Keratinocyte (primary cell): Measurements from ENCODE around the gene PDZD11. TPM values are rescaled to one million over a fixed set of nuclear protein-coding genes. Genes with fewer than 3 reads are reported as not detected.

Experiments used
- DNase-seq: peaks from one replicate; pipeline ENCODE4 v3.0.0-alpha.2; 2011; ENCODE audit warnings: low read depth, missing footprints, low spot score
- FAIRE-seq: peaks from 2 replicates; lab custom pipeline; 2011; peaks lifted over from hg19 to GRCh38; lab: Jason Lieb, UNC
- H2AFZ ChIP-seq: 2 replicates; pipeline ENCODE4 v1.6.0; 2012; ENCODE audit warnings: low read length, control low read depth, inconsistent platforms; ENCODE audit not compliant: control insufficient read depth
- H3K27ac ChIP-seq: 2 replicates; pipeline ENCODE4 v1.5.1; 2011; ENCODE audit warnings: low read length; ENCODE audit not compliant: control insufficient read depth, insufficient read depth
- H3K27me3 ChIP-seq: 3 replicates; pipeline ENCODE4 v1.6.0; 2011; ENCODE audit warnings: low read length; ENCODE audit not compliant: control insufficient read depth, insufficient read depth; ENCODE audit errors: extremely low read depth
- H3K36me3 ChIP-seq, 2 experiments: 2 replicates in 1 of 2; 3 replicates in 1 of 2; pipeline ENCODE4 v1.5.1; 2011; ENCODE audit warnings: low read length in 2 of 2, mild to moderate bottlenecking in 1 of 2; ENCODE audit not compliant: control insufficient read depth in 2 of 2, insufficient read depth in 2 of 2; ENCODE audit errors: extremely low read depth in 1 of 2
- H3K4me1 ChIP-seq: 3 replicates; pipeline ENCODE4 v1.5.1; 2011; ENCODE audit warnings: low read length; ENCODE audit not compliant: control insufficient read depth, insufficient read depth; ENCODE audit errors: extremely low read depth
- H3K4me2 ChIP-seq: 3 replicates; pipeline ENCODE4 v1.6.0; 2011; ENCODE audit warnings: low read depth, low read length; ENCODE audit not compliant: control insufficient read depth, insufficient read depth; ENCODE audit errors: extremely low read depth
- H3K4me3 ChIP-seq, 3 experiments: fragments of 200-600 bp in 1 of 3; sonication (generic) in 1 of 3; 2 replicates in 2 of 3; 3 replicates in 1 of 3; pipeline ENCODE4 v1.5.1; 2011 to 2016; ENCODE audit warnings: low read length in 3 of 3, mild to moderate bottlenecking in 3 of 3, control low read depth in 2 of 3, inconsistent platforms in 1 of 3, low read depth in 1 of 3, mixed read lengths in 1 of 3, mixed run types in 1 of 3, moderate library complexity in 1 of 3; ENCODE audit not compliant: control insufficient read depth in 2 of 3, insufficient read depth in 2 of 3; ENCODE audit errors: extremely low read depth in 1 of 3
- H3K79me2 ChIP-seq: 2 replicates; pipeline ENCODE4 v1.6.0; 2012; ENCODE audit warnings: low read length; ENCODE audit not compliant: control insufficient read depth, insufficient read depth
- H3K9ac ChIP-seq: 3 replicates; pipeline ENCODE4 v1.6.0; 2011; ENCODE audit warnings: low read length; ENCODE audit not compliant: control insufficient read depth, insufficient read depth; ENCODE audit errors: extremely low read depth
- H3K9me1 ChIP-seq: 3 replicates; pipeline ENCODE4 v1.6.0; 2011; ENCODE audit warnings: low read length; ENCODE audit not compliant: control insufficient read depth, insufficient read depth; ENCODE audit errors: extremely low read depth
- H3K9me3 ChIP-seq: 2 replicates; pipeline ENCODE4 v1.5.1; 2012; ENCODE audit warnings: low read depth, low read length; ENCODE audit not compliant: control insufficient read depth
- H4K20me1 ChIP-seq: 3 replicates; pipeline ENCODE4 v1.6.0; 2011; ENCODE audit warnings: low read length; ENCODE audit not compliant: control insufficient read depth, insufficient read depth; ENCODE audit errors: extremely low read depth
- EZH2 ChIP-seq: IDR thresholded peaks from one replicate; pipeline ENCODE4 v1.6.1; 2012; ENCODE audit warnings: inconsistent platforms, mild to moderate bottlenecking, low read length, moderate library complexity
- dilution Hi-C: fragments of 300-500 bp; cut with MboI; formaldehyde crosslinking; loops from one replicate; pipeline ENCODE4 v1.7.0; 2020; ENCODE audit warnings: low sequenced_read_pairs; ENCODE audit not compliant: extremely low pct_ligation_motif_present
- polyA plus RNA-seq, 5 experiments: library from polyadenylated mRNA; depleted of rRNA in 3 of 5; stranded (reverse) in 3 of 5; stranded (forward) in 1 of 5; unstranded in 1 of 5; fragments of >200 nt; gene quantifications; 1 replicate in 1 of 5; 2 replicates in 3 of 5; 3 replicates in 1 of 5; pipeline versions ENCODE4 v1.2.1 to v1.2.3, GENCODE V29; 2011 to 2012; ENCODE audit warnings: missing spikeins in 2 of 5, low read depth in 1 of 5, low replicate concordance in 1 of 5
- TF ChIP-seq, protein P1 (sequence below), 3 experiments: IDR thresholded peaks in 1 of 3; conservative IDR thresholded peaks in 1 of 3; optimal IDR thresholded peaks in 1 of 3; 2 replicates in 2 of 3; 3 replicates in 1 of 3; pipeline versions ENCODE3 to v1.5.1; 2011; ENCODE audit warnings: low read length in 3 of 3, mild to moderate bottlenecking in 3 of 3, moderate library complexity in 2 of 3, control low read depth in 1 of 3, inconsistent platforms in 1 of 3; ENCODE audit not compliant: insufficient read depth in 2 of 3; ENCODE audit errors: extremely low read depth in 1 of 3

The PDZD11 gene
- polyA plus RNA-seq, 1 donor (not counting 4 experiments of a cell fraction or from before 2014, with no cell fraction given): 102 TPM

DNA sequence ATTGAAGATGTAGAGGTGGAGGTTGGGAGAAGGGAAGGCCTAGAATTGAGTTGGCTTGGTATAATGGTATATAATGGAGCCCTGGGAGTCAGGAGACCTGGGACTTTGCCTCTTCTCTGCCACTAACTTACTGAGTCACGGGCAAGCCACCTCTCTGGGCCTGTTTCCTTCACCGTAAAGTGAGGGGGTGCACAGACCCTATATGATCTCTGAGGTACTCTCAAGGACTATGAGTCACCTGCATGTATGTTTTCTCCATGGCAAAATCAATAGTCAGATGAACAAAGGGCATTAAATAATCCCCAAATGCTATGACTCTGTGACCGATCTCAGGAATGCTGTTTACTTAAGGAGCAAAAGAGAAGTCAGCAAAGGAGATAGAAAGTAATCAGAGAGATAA lies 34.8 kb downstream of the PDZD11 start:
- no peak for DNase-seq

DNA sequence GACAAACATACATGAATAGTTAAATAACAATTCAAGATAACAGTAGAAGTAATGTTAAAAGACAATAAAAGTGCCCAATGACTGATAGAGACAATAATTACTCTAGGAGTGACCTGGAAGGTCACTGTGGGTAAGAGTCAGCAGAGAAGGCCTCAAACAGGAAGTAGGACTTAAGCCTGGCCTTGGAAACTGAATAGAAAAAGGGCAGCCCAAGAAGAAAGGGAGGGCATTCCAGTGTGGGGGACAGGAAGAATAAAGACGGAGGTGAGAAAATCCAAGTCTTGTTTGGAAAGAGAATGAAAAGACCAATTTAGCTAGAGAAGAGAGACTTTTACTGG lies 35.7 kb downstream of the PDZD11 start:
- Histone ChIP-seq H4K20me1 (no peaks in the 10 kb centered on the region), H3K4me1 (peaks cover 18% of the 10 kb centered on the region), H3K9me1 (no peaks in the 10 kb centered on the region), H3K9me3 (no peaks in the 10 kb centered on the region), H3K36me3 (no peaks in the 10 kb centered on the region), H3K27ac (peak overlapping the region; percentile 86), H3K27me3 (no peaks in the 10 kb centered on the region), H3K4me3 (no peak overlapping the region), H2AFZ (peak overlapping the region; percentile 24), H3K4me2 (peak overlapping the region; percentile 62), H3K79me2 (no peaks in the 10 kb centered on the region), H3K9ac (no peak overlapping the region)
- TF ChIP-seq, protein P1, sequence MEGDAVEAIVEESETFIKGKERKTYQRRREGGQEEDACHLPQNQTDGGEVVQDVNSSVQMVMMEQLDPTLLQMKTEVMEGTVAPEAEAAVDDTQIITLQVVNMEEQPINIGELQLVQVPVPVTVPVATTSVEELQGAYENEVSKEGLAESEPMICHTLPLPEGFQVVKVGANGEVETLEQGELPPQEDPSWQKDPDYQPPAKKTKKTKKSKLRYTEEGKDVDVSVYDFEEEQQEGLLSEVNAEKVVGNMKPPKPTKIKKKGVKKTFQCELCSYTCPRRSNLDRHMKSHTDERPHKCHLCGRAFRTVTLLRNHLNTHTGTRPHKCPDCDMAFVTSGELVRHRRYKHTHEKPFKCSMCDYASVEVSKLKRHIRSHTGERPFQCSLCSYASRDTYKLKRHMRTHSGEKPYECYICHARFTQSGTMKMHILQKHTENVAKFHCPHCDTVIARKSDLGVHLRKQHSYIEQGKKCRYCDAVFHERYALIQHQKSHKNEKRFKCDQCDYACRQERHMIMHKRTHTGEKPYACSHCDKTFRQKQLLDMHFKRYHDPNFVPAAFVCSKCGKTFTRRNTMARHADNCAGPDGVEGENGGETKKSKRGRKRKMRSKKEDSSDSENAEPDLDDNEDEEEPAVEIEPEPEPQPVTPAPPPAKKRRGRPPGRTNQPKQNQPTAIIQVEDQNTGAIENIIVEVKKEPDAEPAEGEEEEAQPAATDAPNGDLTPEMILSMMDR (optimal IDR thresholded peaks at IDR 0.05 in 1 of 3, IDR thresholded peaks at IDR 0.05 in 1 of 3, conservative IDR thresholded peaks at IDR 0.05 in 1 of 3; ENCODE audit: extremely low read depth in 1 of 3, insufficient read depth in 2 of 3, low read length in 3 of 3): no peak
- no peak for TF ChIP-seq EZH2
- FAIRE-seq (no peak), DNase-seq (no peak)
- dilution Hi-C loops: no loop called here

More for the DNA sequence above, 34.8 kb downstream of the PDZD11 start:
- no peak overlapping the region for H3K4me3 ChIP-seq
- H2AFZ ChIP-seq: no peak overlapping the region
- FAIRE-seq: no peak
- no peak overlapping the region for H3K9ac ChIP-seq
- no peaks in the 10 kb centered on the region for H3K9me1 ChIP-seq
- TF ChIP-seq, protein P1 (optimal IDR thresholded peaks at IDR 0.05 in 1 of 3, IDR thresholded peaks at IDR 0.05 in 1 of 3, conservative IDR thresholded peaks at IDR 0.05 in 1 of 3; ENCODE audit: extremely low read depth in 1 of 3, insufficient read depth in 2 of 3, low read length in 3 of 3): no peak
- no peak for TF ChIP-seq EZH2
- dilution Hi-C loops: no loop called here
- H3K4me2 ChIP-seq: no peak overlapping the region
- H3K4me1 ChIP-seq: peaks cover 18% of the 10 kb centered on the region
- no peaks in the 10 kb centered on the region for H3K79me2 ChIP-seq
- H3K36me3 ChIP-seq: no peaks in the 10 kb centered on the region
- H4K20me1 ChIP-seq: no peaks in the 10 kb centered on the region
- no peak overlapping the region for H3K27ac ChIP-seq
- H3K27me3 ChIP-seq: no peaks in the 10 kb centered on the region
- no peaks in the 10 kb centered on the region for H3K9me3 ChIP-seq
